Neural crest cell (in vitro differentiated cells): Measurements from ENCODE around the gene UFSP1. TPM values are rescaled to one million over a fixed set of nuclear protein-coding genes. Genes with fewer than 3 reads are reported as not detected.

Experiments used
- DNase-seq: peaks from one replicate; pipeline ENCODE4 v3.0.0; 2021; ENCODE audit warnings: low read depth, mixed read lengths, low spot score
- H3K27ac Mint-ChIP-seq: one replicate; pipeline ENCODE4 v1.8.0; 2021; ENCODE audit warnings: mild to moderate bottlenecking, mixed read lengths; ENCODE audit not compliant: unreplicated experiment
- H3K27me3 Mint-ChIP-seq: 2 replicates; pipeline ENCODE4 v1.8.0; 2021; ENCODE audit warnings: low read depth, mild to moderate bottlenecking, mixed read lengths
- H3K36me3 Mint-ChIP-seq: 2 replicates; pipeline ENCODE4 v1.8.0; 2021; ENCODE audit warnings: low read depth, mild to moderate bottlenecking, mixed read lengths
- H3K4me1 Mint-ChIP-seq: 2 replicates; pipeline ENCODE4 v1.8.0; 2021; ENCODE audit warnings: mixed read lengths
- H3K4me3 Mint-ChIP-seq: one replicate; pipeline ENCODE4 v1.8.0; 2021; ENCODE audit warnings: mild to moderate bottlenecking, mixed read lengths
- H3K9me3 Mint-ChIP-seq: 2 replicates; pipeline ENCODE4 v1.8.0; 2021; ENCODE audit warnings: mixed read lengths
- total RNA-seq: library from RNA; stranded (reverse); gene quantifications from 2 replicates; pipeline ENCODE4 v1.2.1, GENCODE V29; 2021
- TF ChIP-seq, protein P1 (sequence below): fragments of 200-600 bp; sonication (generic); conservative IDR thresholded peaks from 2 replicates; pipeline ENCODE4 v1.5.0; 2021; ENCODE audit warnings: antibody characterized with exemption, mild to moderate bottlenecking

The UFSP1 gene
- total RNA-seq, 1 donor from 2014 or later = 4.6 TPM

DNA sequence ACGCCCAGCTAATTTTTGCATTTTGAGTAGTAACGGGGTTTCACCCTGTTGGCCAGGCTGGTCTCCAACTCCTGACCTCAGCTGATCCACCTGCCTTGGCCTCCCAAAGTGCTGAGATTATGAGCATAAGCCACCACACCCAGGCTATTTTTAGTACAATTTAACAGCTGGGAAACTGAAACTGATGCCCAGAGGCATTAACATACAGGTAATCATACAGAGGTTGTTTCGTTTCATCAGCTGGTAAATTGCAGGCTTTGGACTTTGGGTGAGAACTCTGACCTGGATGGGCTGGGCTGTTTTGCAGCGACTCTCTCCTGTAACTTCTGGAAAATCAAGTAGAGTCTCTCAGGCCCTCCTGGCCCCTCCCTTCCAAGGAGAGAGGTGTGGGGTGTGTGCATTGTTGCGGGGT lies 12.4 kb upstream of the UFSP1 start:
- TF ChIP-seq, protein P1, sequence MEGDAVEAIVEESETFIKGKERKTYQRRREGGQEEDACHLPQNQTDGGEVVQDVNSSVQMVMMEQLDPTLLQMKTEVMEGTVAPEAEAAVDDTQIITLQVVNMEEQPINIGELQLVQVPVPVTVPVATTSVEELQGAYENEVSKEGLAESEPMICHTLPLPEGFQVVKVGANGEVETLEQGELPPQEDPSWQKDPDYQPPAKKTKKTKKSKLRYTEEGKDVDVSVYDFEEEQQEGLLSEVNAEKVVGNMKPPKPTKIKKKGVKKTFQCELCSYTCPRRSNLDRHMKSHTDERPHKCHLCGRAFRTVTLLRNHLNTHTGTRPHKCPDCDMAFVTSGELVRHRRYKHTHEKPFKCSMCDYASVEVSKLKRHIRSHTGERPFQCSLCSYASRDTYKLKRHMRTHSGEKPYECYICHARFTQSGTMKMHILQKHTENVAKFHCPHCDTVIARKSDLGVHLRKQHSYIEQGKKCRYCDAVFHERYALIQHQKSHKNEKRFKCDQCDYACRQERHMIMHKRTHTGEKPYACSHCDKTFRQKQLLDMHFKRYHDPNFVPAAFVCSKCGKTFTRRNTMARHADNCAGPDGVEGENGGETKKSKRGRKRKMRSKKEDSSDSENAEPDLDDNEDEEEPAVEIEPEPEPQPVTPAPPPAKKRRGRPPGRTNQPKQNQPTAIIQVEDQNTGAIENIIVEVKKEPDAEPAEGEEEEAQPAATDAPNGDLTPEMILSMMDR = no peak
- no peaks in the 10 kb centered on the region for H3K9me3 Mint-ChIP-seq
- DNase-seq = no peak
- H3K27ac Mint-ChIP-seq = no peak overlapping the region
- H3K4me3 Mint-ChIP-seq = no peak overlapping the region
- peaks cover 35% of the 10 kb centered on the region for H3K27me3 Mint-ChIP-seq
- H3K4me1 Mint-ChIP-seq = no peaks in the 10 kb centered on the region
- H3K36me3 Mint-ChIP-seq = no peaks in the 10 kb centered on the region

DNA sequence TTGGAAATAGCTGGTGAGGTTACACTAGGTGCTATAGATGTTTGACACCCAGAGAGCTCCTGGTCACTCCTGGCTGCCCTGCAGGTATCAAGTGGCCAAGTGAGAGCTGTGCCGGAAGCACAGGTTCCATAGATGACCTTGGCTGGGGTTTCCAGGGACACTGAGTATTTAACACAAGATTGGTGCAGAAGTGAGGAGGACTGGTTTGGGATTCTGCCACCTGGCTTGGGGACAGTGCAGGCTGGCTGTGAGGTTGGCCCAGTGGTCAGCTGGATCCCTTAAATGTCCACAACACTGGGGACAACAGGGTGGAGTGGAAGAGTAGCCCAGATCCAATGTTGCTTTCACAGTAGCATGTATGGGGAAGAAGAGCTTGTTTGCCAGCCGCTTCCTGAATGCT lies 11.5 kb upstream of the UFSP1 start:
- Mint-ChIP-seq H3K27me3 (peaks cover 41% of the 10 kb centered on the region), H3K9me3 (no peaks in the 10 kb centered on the region), H3K4me3 (no peak overlapping the region), H3K27ac (no peak overlapping the region), H3K36me3 (no peaks in the 10 kb centered on the region), H3K4me1 (peaks cover 5% of the 10 kb centered on the region)
- TF ChIP-seq, protein P1 = no peak
- no peak for DNase-seq

DNA sequence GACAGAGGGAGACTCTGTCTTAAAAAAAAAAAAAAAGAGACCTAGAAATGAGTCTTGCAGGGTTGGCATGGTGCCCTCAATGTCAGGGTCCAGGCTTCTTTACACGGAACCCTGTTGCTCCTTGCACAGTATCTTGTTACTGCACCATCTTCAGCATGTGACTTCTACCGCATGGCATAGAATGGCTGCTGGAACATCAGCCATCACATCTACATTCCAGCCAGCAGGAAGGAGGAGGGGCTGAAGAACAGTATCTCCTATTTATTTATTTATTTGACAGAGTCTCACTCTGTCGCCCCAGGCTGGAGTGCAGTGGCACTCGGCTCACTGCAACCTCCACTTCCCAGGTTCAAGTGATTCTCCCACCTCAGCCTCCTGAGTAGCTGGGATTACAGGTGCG lies 9.9 kb upstream of the UFSP1 start:
- TF ChIP-seq, protein P1 = no peak
- no peak overlapping the region for H3K4me3 Mint-ChIP-seq
- no peak for DNase-seq
- H3K9me3 Mint-ChIP-seq = no peaks in the 10 kb centered on the region
- no peaks in the 10 kb centered on the region for H3K36me3 Mint-ChIP-seq
- H3K27ac Mint-ChIP-seq = no peak overlapping the region
- peaks cover 48% of the 10 kb centered on the region for H3K27me3 Mint-ChIP-seq
- H3K4me1 Mint-ChIP-seq = peaks cover 7% of the 10 kb centered on the region

DNA sequence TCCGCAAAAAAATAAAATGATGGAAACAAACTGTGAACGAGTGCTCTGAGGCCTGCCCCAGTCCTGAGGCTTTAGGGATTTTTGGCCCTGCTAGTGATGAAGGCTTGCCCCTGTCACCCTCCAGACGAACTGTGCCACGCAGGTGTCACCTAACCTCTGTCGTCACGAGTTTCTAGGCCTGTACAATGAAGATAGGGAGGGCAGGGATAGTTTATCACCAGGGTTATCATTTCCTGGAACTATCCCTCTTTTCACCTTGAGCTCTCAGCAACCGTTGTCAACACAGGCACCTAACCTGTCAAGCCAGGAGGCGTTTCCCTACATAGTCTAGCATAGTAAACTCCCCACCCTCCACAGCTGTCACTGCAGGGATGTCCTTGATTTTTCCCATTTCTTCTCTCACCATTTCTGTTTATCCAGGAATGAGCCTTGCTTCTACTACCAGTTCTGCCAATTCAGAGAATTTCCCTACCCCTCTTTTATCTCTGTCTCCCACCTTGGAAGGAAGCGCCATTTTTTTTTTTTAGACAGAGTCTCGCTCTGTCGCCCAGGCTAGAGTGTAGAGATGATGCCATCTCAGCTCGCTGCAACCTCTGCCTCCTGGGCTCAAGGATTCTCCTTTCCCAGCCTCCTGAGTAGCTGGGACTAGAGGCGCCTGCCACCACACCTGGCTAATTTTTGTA lies 8.4 kb upstream of the UFSP1 start:
- H3K9me3 Mint-ChIP-seq = no peaks in the 10 kb centered on the region
- peaks cover 58% of the 10 kb centered on the region for H3K27me3 Mint-ChIP-seq
- TF ChIP-seq, protein P1 = no peak
- peak overlapping the region; percentile 74 for H3K4me3 Mint-ChIP-seq
- no peaks in the 10 kb centered on the region for H3K36me3 Mint-ChIP-seq
- H3K4me1 Mint-ChIP-seq = peaks cover 11% of the 10 kb centered on the region
- H3K27ac Mint-ChIP-seq = no peak overlapping the region
- no peak for DNase-seq

DNA sequence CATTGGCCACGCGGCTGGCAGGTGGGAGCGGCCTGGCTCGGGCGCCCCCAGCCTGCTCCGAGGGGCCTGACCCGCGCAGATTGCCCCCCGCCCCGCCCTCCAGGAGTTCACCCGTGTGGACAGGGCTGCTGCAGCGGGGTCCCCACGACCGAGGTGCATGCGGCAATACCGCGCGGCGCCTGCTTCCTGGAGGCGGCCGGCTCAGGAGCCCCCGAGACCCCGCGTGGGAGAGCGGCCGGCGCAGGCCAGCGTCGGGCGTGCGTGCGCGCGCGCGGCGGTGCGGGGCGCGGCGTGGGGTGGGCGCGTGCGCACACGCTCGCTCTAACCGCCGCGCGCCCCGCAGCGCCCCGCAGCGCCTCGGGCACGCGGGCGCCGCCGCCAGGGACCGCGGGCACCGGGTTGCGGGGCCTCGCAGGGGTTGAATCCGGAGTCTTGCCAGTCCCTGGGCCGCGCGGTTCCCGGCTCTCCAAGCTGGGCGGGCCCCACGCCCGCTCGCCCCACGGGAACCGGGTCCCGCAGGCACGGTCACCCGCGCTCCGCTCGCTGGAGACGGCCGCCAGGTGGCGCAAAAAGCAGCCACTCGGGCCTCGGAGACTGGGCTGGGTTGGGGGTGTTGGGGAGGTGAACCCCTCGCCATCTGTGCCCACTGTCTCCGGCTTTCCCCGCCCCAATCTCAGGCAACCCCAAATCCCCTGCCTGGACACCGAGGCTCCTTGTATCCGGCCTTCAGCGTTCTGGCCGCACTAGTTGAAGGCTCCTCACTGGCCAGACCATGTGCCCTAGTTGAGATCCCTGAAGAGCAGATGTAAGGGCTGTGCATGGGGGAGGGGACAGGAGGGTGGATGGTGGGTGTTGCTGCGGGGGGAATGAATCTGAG lies 7.5 kb upstream of the UFSP1 start:
- Mint-ChIP-seq H3K27ac (no peak overlapping the region), H3K9me3 (no peaks in the 10 kb centered on the region), H3K4me3 (peak overlapping the region; percentile 74), H3K27me3 (peaks cover 62% of the 10 kb centered on the region), H3K4me1 (peaks cover 13% of the 10 kb centered on the region), H3K36me3 (no peaks in the 10 kb centered on the region)
- peak; percentile 65 for DNase-seq
- TF ChIP-seq, protein P1 = peak; percentile 83
